WTC11 (cell line): Measurements from ENCODE around the gene MAP4K4.

Experiments used
- ATF1 ChIP-seq: sonication (generic); formaldehyde crosslinking; IDR thresholded peaks from 2 replicates; pipeline ENCODE4 v1.8.1; 2023; ENCODE audit warnings: mild to moderate bottlenecking, moderate library complexity, missing genetic modification reagents
- ATF2 ChIP-seq: sonication (generic); formaldehyde crosslinking; IDR thresholded peaks from 2 replicates; pipeline ENCODE4 v1.8.1; 2022; ENCODE audit warnings: low read depth, missing genetic modification reagents, borderline replicate concordance
- CREB1 ChIP-seq: sonication (generic); formaldehyde crosslinking; IDR thresholded peaks from 2 replicates; pipeline ENCODE4 v1.8.0; 2023; ENCODE audit warnings: mild to moderate bottlenecking, missing genetic modification reagents
- CTCF ChIP-seq: fragments of 200-600 bp; IDR thresholded peaks from 2 replicates; pipeline ENCODE4 v1.8.0; 2022; ENCODE audit warnings: antibody characterized with exemption
- E2F1 ChIP-seq: sonication (generic); formaldehyde crosslinking; IDR thresholded peaks from 2 replicates; pipeline ENCODE4 v1.8.0; 2022; ENCODE audit warnings: mild to moderate bottlenecking, missing genetic modification reagents
- E2F4 ChIP-seq: sonication (generic); formaldehyde crosslinking; IDR thresholded peaks from 2 replicates; pipeline ENCODE4 v1.8.1; 2022; ENCODE audit warnings: low read depth, mild to moderate bottlenecking, moderate library complexity, missing genetic modification reagents, borderline replicate concordance
- NFE2L1 ChIP-seq: sonication (generic); formaldehyde crosslinking; IDR thresholded peaks from 2 replicates; pipeline ENCODE4 v1.8.1; 2023; ENCODE audit warnings: missing genetic modification reagents
- TCF7 ChIP-seq: sonication (generic); formaldehyde crosslinking; IDR thresholded peaks from 2 replicates; pipeline ENCODE4 v1.8.0; 2022; ENCODE audit warnings: mild to moderate bottlenecking, low read depth, missing genetic modification reagents, moderate library complexity
- TEAD4 ChIP-seq: sonication (generic); formaldehyde crosslinking; IDR thresholded peaks from 2 replicates; pipeline ENCODE4 v1.8.0; 2022; ENCODE audit warnings: mild to moderate bottlenecking, missing genetic modification reagents
- USF2 ChIP-seq: sonication (generic); formaldehyde crosslinking; IDR thresholded peaks from 2 replicates; pipeline ENCODE4 v1.8.1; 2023; ENCODE audit warnings: mild to moderate bottlenecking, missing genetic modification reagents, moderate library complexity
- ZNF121 ChIP-seq: sonication (generic); formaldehyde crosslinking; IDR thresholded peaks from 2 replicates; pipeline ENCODE4 v1.8.0; 2023; ENCODE audit warnings: missing genetic modification reagents
- ZNF219 ChIP-seq: sonication (generic); formaldehyde crosslinking; IDR thresholded peaks from 2 replicates; pipeline ENCODE4 v1.8.0; 2023; ENCODE audit warnings: missing genetic modification reagents, mild to moderate bottlenecking, borderline replicate concordance
- ZNF232 ChIP-seq: sonication (generic); formaldehyde crosslinking; IDR thresholded peaks from 2 replicates; pipeline ENCODE4 v1.8.0; 2022; ENCODE audit warnings: mild to moderate bottlenecking, missing genetic modification reagents

GRCh38 chr2:101814752-101815151 is 117.2 kb downstream of the MAP4K4 start:
- no peak for TF ChIP-seq E2F4
- TF ChIP-seq NFE2L1 (CRISPR knock-in tag) = no peak
- TF ChIP-seq TCF7 (CRISPR knock-in tag) = no peak
- no peak for TF ChIP-seq CTCF
- TF ChIP-seq USF2 (CRISPR knock-in tag) = no peak
- no peak for TF ChIP-seq ZNF219 (CRISPR knock-in tag)
- no peak for TF ChIP-seq TEAD4
- no peak for TF ChIP-seq CREB1
- no peak for TF ChIP-seq ATF2 (CRISPR knock-in tag)
- TF ChIP-seq E2F1 (CRISPR knock-in tag) = no peak
- no peak for TF ChIP-seq ATF1 (CRISPR knock-in tag)
- TF ChIP-seq ZNF121 (CRISPR knock-in tag) = no peak
- no peak for TF ChIP-seq ZNF232 (CRISPR knock-in tag)
